GM12801 (cell line): ENCODE measurements around the gene EPB41L5.

ENCODE experiments used
- CTCF ChIP-seq: IDR thresholded peaks from one replicate; pipeline ENCODE4 v1.5.1; 2011; ENCODE audit warnings: control low read depth; ENCODE audit not compliant: insufficient read length; ENCODE audit errors: extremely low read depth

EPB41L5 gene

GRCh38 chr2:120204417-120204816, 191.5 kb downstream of the EPB41L5 start:
- TF ChIP-seq CTCF: no peak

- no peak for TF ChIP-seq CTCF
Measured at GRCh38 chr2:120204945-120205670, 192.2 kb downstream of the EPB41L5 start.

- TF ChIP-seq CTCF: no peak
Measured at GRCh38 chr2:120206022-120206581, 193.2 kb downstream of the EPB41L5 start.

- no peak for TF ChIP-seq CTCF
Measured at GRCh38 chr2:120208381-120209353, 195.8 kb downstream of the EPB41L5 start.

GRCh38 chr2:120209427-120210269, 196.8 kb downstream of the EPB41L5 start:
- no peak for TF ChIP-seq CTCF

- no peak for TF ChIP-seq CTCF
Measured at GRCh38 chr2:120210270-120210693, 197.4 kb downstream of the EPB41L5 start.
